Suprapubic skin (tissue), 4 donors: Measurements from ENCODE around the gene SEL1L3.

ENCODE experiments used
- EP300 ChIP-seq: sonication (generic); formaldehyde crosslinking; IDR thresholded peaks from one replicate; pipeline ENCODE4 v1.6.1; 2017; ENCODE audit warnings: antibody characterized with exemption
- POLR2A ChIP-seq, 2 donors: fragments of 450-650 bp; IDR thresholded peaks; one replicate each; pipeline ENCODE4 v1.6.1; 2017; ENCODE audit warnings: antibody characterized with exemption in 2 of 2, mild to moderate bottlenecking in 2 of 2, moderate library complexity in 2 of 2
- POLR2AphosphoS5 ChIP-seq, 3 donors: sonication (generic); formaldehyde crosslinking; IDR thresholded peaks; one replicate each; pipeline ENCODE4 v1.6.1; 2017; ENCODE audit warnings: antibody characterized with exemption in 3 of 3
- TF ChIP-seq, protein P1 (sequence below), 2 donors: fragments of 200-600 bp in 1 of 2; fragments of 450-650 bp in 1 of 2; sonication (generic) in 1 of 2; IDR thresholded peaks; one replicate each; pipeline ENCODE4 v1.5.1; 2016 to 2019; ENCODE audit warnings: antibody characterized with exemption in 2 of 2, mild to moderate bottlenecking in 1 of 2, moderate library complexity in 1 of 2

DNA sequence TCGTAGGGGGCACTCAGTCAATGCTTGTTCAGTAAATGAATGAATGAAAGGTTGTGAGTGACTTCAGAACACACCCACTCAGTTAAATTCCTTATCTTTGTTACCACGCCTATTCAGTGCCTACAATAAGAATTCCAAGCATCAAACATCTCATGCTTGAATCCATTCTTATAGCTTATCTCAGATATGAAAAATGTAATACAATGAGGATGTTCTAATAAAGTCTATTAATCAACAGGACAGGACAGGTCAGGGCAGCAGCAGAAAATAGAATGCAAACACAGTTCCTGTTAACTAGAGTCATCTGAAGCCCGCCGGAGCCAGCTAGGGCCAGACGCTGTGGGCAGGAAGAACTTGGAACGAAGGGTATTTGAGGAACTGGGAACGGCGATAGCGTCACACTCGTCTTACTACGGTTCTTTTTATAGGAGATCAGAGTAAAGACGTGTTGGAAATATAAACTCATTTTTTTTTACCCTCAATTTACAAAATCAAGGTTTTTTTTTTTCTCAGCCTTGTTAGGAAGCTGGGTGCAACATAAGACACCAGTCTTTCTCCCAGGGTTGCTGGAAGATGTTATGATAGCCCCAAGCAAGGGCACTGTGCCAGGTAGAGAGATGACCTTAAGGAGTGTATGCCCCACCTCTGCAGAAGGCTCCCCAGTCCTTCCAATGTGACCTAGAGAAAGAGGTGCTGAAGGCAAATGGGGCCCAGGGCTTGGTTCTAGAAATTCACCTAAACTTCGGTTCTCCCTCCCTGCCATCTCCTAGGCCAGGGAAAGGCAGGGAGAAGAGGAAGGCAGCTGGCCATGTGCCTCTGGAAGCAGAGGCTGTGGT, 48.3 kb downstream of the SEL1L3 start:
- TF ChIP-seq POLR2AphosphoS5 (IDR thresholded peaks at IDR 0.05) (no peak), POLR2A (IDR thresholded peaks at IDR 0.05) (no peak), EP300 (no peak)
- TF ChIP-seq, protein P1, sequence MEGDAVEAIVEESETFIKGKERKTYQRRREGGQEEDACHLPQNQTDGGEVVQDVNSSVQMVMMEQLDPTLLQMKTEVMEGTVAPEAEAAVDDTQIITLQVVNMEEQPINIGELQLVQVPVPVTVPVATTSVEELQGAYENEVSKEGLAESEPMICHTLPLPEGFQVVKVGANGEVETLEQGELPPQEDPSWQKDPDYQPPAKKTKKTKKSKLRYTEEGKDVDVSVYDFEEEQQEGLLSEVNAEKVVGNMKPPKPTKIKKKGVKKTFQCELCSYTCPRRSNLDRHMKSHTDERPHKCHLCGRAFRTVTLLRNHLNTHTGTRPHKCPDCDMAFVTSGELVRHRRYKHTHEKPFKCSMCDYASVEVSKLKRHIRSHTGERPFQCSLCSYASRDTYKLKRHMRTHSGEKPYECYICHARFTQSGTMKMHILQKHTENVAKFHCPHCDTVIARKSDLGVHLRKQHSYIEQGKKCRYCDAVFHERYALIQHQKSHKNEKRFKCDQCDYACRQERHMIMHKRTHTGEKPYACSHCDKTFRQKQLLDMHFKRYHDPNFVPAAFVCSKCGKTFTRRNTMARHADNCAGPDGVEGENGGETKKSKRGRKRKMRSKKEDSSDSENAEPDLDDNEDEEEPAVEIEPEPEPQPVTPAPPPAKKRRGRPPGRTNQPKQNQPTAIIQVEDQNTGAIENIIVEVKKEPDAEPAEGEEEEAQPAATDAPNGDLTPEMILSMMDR (IDR thresholded peaks at IDR 0.05): no peak
